ENCODE measurements around the gene MRGPRG.

MRGPRG gene

GRCh38 chr11:3181725-3182461, 36.7 kb downstream of the MRGPRG start:
- no peak for DNase-seq (ENCODE audit: low read depth)
- no peak for TF ChIP-seq CTCF (IDR thresholded peaks at IDR 0.05; ENCODE audit: insufficient read depth, low read depth, low read length, missing control alignments)
- H3K4me3 ChIP-seq (ENCODE audit: low read length), result no peak overlapping the region

GRCh38 chr11:3180869-3181268, 37.7 kb downstream of the MRGPRG start:
- no peak overlapping the region for H3K4me3 ChIP-seq (ENCODE audit: low read length)
- DNase-seq (ENCODE audit: low read depth), result no peak
- no peak for TF ChIP-seq CTCF (IDR thresholded peaks at IDR 0.05; ENCODE audit: insufficient read depth, low read depth, low read length, missing control alignments)

- no peak for DNase-seq (ENCODE audit: low read depth)
- no peak overlapping the region for H3K4me3 ChIP-seq (ENCODE audit: low read length)
- TF ChIP-seq CTCF (IDR thresholded peaks at IDR 0.05; ENCODE audit: insufficient read depth, low read depth, low read length, missing control alignments), result no peak
Observed at GRCh38 chr11:3178349-3178748, 40.3 kb downstream of the MRGPRG start.

- no peak for DNase-seq (ENCODE audit: low read depth)
- TF ChIP-seq CTCF (IDR thresholded peaks at IDR 0.05; ENCODE audit: insufficient read depth, low read depth, low read length, missing control alignments), result no peak
- no peak overlapping the region for H3K4me3 ChIP-seq (ENCODE audit: low read length)
Observed at GRCh38 chr11:3177931-3178330, 40.7 kb downstream of the MRGPRG start.

GRCh38 chr11:3176487-3176886, 42.1 kb downstream of the MRGPRG start:
- no peak for DNase-seq (ENCODE audit: low read depth)
- TF ChIP-seq CTCF (IDR thresholded peaks at IDR 0.05; ENCODE audit: insufficient read depth, low read depth, low read length, missing control alignments), result no peak
- no peak overlapping the region for H3K4me3 ChIP-seq (ENCODE audit: low read length)

- H3K4me3 ChIP-seq (ENCODE audit: low read length), result no peak overlapping the region
- TF ChIP-seq CTCF (IDR thresholded peaks at IDR 0.05; ENCODE audit: insufficient read depth, low read depth, low read length, missing control alignments), result no peak
- no peak for DNase-seq (ENCODE audit: low read depth)
Observed at GRCh38 chr11:3175194-3175593, 43.4 kb downstream of the MRGPRG start.

GRCh38 chr11:3174387-3174786, 44.2 kb downstream of the MRGPRG start:
- no peak for DNase-seq (ENCODE audit: low read depth)
- TF ChIP-seq CTCF (IDR thresholded peaks at IDR 0.05; ENCODE audit: insufficient read depth, low read depth, low read length, missing control alignments), result no peak
- H3K4me3 ChIP-seq (ENCODE audit: low read length), result no peak overlapping the region

All from epithelial cell of esophagus (primary cell).